GM21423 (cell line): ENCODE results near the gene PITPNB.

Experiments
- ATAC-seq: cut with Tn5 transposase; IDR thresholded peaks from one replicate; pipeline ENCODE4 v1.9.1; 2021; ENCODE audit warnings: mild to moderate bottlenecking, moderate library complexity; ENCODE audit not compliant: unreplicated experiment

The PITPNB gene

DNA sequence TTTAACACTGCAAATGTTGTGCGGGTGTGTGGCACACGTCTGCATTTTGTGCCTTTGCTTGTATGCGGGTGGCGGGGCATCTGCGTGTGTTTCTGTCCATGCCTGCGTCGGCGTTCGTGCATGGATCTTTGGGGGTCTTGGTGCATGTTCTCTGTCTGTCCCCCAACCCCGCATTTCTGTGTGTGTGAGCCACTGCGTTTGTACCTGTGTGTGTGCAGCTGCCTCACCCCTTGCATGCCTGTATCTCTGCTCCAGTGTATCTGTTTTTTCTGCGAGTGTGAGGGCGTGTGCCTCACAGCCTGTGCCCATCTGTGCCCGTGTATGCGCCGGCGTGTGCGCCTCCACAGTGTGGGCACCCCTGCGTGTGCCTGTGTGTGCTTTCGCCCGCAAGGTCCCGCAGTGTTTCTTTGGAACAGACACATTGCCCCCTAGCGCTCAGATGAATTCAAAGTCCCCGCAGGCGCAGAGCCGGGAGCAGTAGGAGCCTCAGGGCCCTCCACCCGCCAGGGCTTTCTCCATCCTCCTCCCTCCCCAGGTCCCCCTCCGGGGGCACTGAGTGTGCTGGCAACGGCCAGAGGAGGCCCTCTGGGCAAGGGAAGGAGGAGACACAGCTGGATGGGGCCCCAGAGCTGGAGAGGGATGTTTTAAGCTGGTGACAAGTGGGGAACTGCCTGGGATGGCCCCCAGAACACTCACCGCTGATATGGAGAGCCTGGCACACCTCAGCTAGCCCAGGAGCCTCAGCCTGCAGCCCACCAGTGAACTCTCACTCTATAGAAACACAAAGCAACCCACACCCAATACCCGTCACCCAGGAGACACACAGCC, 114.4 kb downstream of the PITPNB start:
- no peak for ATAC-seq

DNA sequence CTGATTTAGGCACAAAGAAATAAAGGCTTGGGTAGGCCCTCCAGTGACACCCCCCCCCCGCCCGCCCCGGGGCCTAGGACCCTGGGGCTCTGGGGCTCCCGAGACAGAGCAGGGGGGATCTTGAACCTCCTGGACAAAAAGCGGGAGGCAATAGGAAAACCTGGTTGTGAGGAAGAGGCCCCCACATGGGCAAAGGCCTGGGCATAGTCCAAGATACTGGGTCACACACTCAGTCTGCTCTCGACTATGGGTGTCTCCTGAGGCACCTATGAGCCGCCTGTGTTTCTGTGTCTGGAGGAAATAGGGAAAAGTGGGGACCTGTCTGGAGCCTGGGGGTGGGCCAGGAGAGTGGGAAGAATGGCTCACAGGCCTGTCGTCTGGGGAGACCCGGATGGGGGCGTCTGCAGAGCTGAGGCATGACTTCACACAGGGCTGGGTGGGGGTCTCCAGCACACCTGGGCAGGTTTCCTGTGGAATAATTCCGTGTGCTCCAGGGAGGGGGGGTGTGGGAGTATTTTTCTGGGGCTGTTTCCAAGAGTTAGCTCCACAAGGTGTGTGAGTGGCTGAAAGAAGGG, 115.1 kb downstream of the PITPNB start:
- no peak for ATAC-seq

DNA sequence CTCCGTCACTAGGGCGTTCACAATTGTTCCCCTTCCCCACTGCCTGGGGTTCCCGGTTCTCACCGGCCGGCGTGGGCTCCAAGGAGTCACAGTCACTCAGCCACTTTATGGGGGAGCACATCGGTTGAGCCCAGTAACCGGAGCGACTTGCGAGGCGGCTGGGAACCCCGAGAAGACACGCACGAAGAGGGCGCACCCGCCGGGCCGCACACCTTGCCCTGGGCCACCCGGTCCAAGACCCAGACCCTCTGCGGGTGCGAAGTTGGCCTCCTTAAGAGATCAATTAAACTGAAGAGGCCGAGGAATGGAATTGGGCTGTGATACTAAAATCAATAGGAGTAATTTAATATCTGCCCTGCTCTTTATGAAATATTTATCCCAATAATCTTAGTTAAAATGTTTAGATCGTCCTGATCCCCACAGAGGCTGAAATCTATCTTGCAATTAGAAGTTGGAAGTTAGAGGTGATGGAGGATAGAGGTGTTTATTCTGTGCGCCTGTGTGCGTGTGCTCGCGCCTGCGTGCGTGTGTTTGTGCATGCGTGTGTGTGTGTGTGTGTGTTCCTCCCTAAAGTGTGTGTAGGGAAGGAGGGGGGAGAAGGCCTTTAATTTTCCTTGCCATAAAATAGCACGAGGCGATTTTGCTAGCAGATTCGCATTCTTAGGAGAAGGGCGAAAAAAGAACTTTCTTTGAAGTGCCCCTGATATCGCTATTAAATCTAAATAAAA, 116.5 kb downstream of the PITPNB start:
- no peak for ATAC-seq
